ENCODE data around the gene VHLL.
A peak's percentile ranks its signal among the peaks of the same experiment; 100 is the strongest.

GRCh38 chr1:156319664-156320063, 20.6 kb upstream of the VHLL start:
- TF ChIP-seq THYN1 (CRISPR knock-in tag; IDR thresholded peaks at IDR 0.05; ENCODE audit: borderline replicate concordance, low read depth) (no peak), SIN3A (IDR thresholded peaks at IDR 0.05; ENCODE audit: borderline replicate concordance, low read depth, low read length) (no peak), CREM (IDR thresholded peaks at IDR 0.05) (no peak), CREM (CRISPR knock-in tag; IDR thresholded peaks at IDR 0.05) (no peak), EP300 (IDR thresholded peaks at IDR 0.05; ENCODE audit: low read depth in 2 of 2, low read length in 2 of 2) (no peak), EP300 (CRISPR knock-in tag; IDR thresholded peaks at IDR 0.05; ENCODE audit: borderline replicate concordance) (no peak), ZNF282 (IDR thresholded peaks at IDR 0.05; ENCODE audit: partially characterized antibody) (no peak), ZNF335 (CRISPR knock-in tag; IDR thresholded peaks at IDR 0.05) (no peak), ZNF260 (CRISPR knock-in tag; IDR thresholded peaks at IDR 0.05; ENCODE audit: borderline replicate concordance, low read depth) (no peak), ZNF629 (CRISPR knock-in tag; conservative IDR thresholded peaks at IDR 0.05) (no peak), HDAC6 (IDR thresholded peaks at IDR 0.05; ENCODE audit: low read depth, low read length) (no peak), NR1H2 (CRISPR knock-in tag; IDR thresholded peaks at IDR 0.05; ENCODE audit: borderline replicate concordance, low read depth) (no peak)
- TF ChIP-seq, protein P1, sequence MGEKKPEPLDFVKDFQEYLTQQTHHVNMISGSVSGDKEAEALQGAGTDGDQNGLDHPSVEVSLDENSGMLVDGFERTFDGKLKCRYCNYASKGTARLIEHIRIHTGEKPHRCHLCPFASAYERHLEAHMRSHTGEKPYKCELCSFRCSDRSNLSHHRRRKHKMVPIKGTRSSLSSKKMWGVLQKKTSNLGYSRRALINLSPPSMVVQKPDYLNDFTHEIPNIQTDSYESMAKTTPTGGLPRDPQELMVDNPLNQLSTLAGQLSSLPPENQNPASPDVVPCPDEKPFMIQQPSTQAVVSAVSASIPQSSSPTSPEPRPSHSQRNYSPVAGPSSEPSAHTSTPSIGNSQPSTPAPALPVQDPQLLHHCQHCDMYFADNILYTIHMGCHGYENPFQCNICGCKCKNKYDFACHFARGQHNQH (CRISPR knock-in tag; IDR thresholded peaks at IDR 0.05) = no peak
- TF ChIP-seq, protein P2, sequence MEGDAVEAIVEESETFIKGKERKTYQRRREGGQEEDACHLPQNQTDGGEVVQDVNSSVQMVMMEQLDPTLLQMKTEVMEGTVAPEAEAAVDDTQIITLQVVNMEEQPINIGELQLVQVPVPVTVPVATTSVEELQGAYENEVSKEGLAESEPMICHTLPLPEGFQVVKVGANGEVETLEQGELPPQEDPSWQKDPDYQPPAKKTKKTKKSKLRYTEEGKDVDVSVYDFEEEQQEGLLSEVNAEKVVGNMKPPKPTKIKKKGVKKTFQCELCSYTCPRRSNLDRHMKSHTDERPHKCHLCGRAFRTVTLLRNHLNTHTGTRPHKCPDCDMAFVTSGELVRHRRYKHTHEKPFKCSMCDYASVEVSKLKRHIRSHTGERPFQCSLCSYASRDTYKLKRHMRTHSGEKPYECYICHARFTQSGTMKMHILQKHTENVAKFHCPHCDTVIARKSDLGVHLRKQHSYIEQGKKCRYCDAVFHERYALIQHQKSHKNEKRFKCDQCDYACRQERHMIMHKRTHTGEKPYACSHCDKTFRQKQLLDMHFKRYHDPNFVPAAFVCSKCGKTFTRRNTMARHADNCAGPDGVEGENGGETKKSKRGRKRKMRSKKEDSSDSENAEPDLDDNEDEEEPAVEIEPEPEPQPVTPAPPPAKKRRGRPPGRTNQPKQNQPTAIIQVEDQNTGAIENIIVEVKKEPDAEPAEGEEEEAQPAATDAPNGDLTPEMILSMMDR (CRISPR knock-in tag; IDR thresholded peaks at IDR 0.05) = peak; percentile 40; the same call in 1 of the 2 replicates
